ENCODE measurements around the gene CCDC201.

Gene CCDC201

GRCh38 chr7:45893374-45893995 lies 20.6 kb upstream of the CCDC201 start:
- DNase-seq (ENCODE audit: low spot score): no peak

GRCh38 chr7:45892407-45893035 lies 19.6 kb upstream of the CCDC201 start:
- DNase-seq (ENCODE audit: low spot score): no peak

DNA sequence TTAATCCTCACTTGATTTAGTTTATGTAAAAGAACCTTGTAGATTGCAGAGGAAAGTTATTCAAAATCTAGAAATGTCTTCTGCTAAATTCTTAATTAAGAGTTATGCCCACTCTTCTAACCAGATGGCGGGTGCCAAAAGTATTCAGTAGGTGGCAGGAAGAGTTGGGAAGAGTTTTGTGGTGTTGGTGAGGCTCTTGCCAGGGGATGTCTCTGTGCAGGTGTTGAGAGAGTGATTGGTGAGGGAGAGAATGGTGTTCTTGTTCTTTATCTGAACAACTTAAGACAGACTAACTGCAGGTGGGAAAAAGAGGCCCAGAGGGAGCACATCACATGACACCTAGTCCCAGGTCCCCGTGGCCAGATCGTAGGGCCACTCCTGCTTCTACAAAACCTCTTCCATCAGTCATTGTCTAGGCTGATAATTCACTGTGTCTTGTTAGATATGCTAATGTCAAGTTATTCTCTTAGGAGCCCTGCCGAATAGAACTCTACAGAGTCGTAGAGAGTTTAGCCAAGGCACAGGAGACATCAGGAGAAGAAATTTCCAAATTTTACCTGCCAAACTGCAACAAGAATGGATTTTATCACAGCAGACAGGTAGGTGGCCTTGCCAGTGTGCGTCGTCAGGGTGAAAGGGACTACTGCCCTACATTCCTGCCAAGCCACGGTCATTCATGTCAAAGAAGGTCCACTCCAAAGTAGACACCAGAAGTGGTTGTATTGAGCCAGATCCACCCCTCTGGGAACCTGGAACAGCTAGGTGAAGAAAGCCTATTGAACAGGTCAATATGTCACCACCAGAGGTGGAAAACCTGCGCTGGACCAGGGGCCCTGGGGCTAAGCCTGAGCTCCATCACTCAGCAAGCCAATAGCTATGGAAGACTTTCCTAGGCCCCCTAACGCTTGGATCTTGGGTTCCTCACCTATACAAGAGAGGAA lies 18.9 kb upstream of the CCDC201 start:
- no peak for DNase-seq (ENCODE audit: low spot score)

DNA sequence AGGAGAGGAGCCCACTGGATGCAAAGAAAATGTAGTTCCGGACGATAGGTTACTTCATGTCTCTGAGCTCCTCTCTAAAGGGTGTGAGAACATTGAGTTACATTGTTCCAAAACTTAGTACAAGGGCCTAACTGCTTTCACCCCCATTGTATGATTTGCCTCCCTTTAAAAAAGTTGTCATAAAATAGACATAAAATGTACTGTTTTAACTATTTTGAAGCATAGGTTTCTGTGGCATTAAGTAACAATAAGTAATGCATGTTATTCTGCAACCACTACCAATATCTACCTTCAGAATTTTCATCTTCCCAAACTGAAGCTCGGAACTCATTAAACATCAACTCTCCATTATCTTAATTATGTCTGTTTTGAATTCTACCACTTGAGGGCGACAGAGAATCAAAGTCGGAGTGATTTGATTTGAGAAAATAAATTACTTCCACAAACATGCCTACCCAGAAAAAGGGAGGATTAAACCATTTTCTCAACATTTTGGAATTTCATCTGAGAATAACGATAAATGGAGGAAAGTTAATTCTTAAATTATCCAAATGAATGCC lies 18.1 kb upstream of the CCDC201 start:
- peak; percentile 44 for DNase-seq (ENCODE audit: low spot score)

DNA sequence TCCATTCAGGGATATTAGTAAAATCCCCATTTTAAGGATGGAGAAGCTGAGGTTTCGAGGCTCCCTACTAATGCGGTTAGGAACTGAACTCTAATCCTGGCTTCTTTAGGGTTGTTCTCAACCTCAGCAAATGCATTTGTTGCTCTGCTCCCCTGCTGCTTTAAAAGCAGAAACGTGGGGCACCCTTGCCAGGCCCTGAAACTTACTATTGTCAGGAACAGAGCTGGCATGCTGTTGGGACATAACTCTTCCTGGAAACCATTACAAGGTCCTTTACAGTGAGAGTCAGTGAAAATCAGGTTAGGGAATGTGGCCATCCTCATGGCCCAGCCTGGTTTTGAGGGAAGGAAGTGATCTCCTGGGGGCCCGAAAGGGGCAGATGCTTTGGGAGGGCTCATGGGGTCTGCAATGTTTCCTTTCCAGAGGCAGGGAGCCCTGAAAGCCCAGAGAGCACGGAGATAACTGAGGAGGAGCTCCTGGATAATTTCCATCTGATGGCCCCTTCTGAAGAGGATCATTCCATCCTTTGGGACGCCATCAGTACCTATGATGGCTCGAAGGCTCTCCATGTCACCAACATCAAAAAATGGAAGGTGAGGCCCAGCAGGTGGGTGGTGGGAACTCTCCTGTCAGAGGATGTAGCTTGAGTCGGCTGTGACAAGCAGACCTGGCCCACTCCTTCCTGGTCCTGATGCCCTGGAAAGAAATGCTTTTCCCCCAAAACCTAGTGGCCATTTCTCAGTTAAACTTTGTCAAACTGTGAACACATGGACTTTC lies 17.4 kb upstream of the CCDC201 start:
- no peak for DNase-seq (ENCODE audit: low spot score)

- DNase-seq (ENCODE audit: low spot score): no peak
Measured at GRCh38 chr7:45889367-45890067, 16.6 kb upstream of the CCDC201 start.

- no peak for DNase-seq (ENCODE audit: low spot score)
Measured at GRCh38 chr7:45888993-45889366, 16.1 kb upstream of the CCDC201 start.

DNA sequence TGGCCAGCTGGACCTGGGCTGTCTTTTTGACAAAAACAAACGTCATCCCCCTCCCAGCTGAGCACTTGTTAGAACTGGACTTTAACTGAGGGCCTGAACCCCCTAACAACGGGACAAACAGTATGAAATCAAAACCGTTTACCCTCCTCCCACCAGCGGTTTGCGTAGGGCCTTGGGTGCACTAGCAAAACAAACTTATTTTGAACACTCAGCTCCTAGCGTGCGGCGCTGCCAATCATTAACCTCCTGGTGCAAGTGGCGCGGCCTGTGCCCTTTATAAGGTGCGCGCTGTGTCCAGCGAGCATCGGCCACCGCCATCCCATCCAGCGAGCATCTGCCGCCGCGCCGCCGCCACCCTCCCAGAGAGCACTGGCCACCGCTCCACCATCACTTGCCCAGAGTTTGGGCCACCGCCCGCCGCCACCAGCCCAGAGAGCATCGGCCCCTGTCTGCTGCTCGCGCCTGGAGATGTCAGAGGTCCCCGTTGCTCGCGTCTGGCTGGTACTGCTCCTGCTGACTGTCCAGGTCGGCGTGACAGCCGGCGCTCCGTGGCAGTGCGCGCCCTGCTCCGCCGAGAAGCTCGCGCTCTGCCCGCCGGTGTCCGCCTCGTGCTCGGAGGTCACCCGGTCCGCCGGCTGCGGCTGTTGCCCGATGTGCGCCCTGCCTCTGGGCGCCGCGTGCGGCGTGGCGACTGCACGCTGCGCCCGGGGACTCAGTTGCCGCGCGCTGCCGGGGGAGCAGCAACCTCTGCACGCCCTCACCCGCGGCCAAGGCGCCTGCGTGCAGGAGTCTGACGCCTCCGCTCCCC lies 15.5 kb upstream of the CCDC201 start, which contains the start of gene IGFBP1:
TSS of gene IGFBP1 (plus strand) at position 304 of the 808 bp plus-strand sequence. CDS start at position 469, 165 bp downstream.
- DNase-seq (ENCODE audit: low spot score): peak; percentile 19

GRCh38 chr7:45886931-45887667 lies 14.2 kb upstream of the CCDC201 start:
- DNase-seq (ENCODE audit: low spot score): no peak

- DNase-seq (ENCODE audit: low spot score): no peak
Measured at GRCh38 chr7:45885264-45885882, 12.5 kb upstream of the CCDC201 start.

DNA sequence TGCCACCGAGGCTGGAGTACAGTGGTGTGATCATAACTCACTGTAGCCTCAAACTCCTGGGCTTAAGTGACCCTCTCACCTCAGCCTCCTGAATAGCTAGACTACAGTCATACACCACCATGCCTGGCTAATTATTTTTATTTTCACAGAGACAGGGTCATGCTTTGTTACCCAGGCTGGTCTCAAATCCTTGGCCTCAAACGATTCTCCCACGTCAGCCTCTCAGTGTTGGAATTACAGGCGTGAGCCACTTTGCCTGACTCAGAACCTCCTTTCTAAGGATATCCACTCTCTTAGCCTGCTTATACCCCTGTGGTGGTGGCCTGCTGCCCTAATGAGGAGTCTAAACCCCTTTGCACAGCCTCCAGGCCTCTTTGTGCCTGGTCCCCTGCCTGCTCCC lies 11.3 kb upstream of the CCDC201 start:
- no peak for DNase-seq (ENCODE audit: low spot score)

- DNase-seq (ENCODE audit: low spot score): no peak
Measured at GRCh38 chr7:45882465-45882810, 9.6 kb upstream of the CCDC201 start.

- DNase-seq (ENCODE audit: low spot score): no peak
Measured at GRCh38 chr7:45881759-45882464, 9.0 kb upstream of the CCDC201 start.

GRCh38 chr7:45881280-45881758 lies 8.4 kb upstream of the CCDC201 start:
- DNase-seq (ENCODE audit: low spot score): no peak

DNA sequence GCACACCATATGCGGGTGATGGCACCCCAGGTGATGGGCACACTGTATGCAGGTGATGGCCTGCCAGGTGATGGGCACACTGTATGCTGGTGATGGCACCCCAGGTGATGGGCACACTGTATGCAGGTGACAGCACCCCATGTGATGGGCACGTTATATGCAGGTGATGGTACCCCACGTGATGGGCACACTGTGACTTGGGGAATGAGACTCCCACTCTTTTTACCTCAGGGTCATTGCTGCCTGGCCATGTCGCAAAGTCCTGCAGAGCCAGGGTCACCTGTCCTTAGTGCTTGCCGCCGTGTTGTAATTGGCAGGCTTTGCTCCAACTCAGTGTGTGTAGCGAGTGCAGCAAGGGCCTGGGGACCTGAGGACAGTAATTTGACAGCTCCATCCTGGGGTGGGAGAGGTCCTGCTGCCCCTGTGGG lies 7.6 kb upstream of the CCDC201 start:
- DNase-seq (ENCODE audit: low spot score): no peak

DNA sequence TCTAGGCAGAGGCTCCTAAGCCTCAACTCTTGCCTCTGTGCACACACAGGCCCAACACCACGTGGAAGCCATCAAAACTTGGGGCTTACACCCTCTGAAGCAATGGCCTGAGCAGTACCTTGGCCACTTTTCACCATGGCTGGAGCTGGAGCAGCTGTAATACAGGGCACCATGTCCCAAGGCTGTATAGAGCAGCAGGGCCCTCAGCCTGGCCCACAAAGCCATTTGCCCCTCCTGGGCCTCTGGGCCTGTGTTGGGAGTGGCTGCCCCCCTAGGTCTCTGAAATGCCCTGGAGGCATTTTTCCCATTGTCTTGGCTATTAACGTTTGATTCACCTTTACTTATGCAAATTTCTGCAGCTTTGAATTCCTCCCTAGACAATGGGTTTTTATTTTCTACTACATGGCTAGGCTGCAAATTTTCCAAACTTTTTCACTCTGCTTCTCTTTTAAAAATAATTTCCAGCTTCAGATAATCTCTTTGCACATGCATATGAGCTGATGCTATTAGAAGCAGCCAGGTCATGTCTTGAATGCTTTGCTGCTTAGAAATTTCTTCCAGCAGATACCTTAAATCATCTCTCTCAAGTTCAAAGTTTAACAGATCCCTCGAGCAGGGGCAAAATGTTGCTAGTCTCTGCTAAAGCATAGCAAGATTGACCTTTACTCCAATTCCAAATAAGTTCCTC lies 5.7 kb upstream of the CCDC201 start:
- no peak for DNase-seq (ENCODE audit: low spot score)

GRCh38 chr7:45876519-45876918 lies 3.6 kb upstream of the CCDC201 start:
- no peak for DNase-seq (ENCODE audit: low spot score)
